Posterior cingulate gyrus (tissue), 11 donors: ENCODE measurements around the gene MRPL19.

ENCODE experiments used
- DNase-seq, 10 donors: peaks; one replicate each; pipeline versions ENCODE4 v3.0.0 to v3.0.0-alpha.2; 2020 to 2021; ENCODE audit warnings: mixed read lengths in 3 of 10
- intact Hi-C: fragments of 100-400 bp; cut with DNase I; formaldehyde crosslinking; loops from one replicate; pipeline ENCODE4 v1.15.1; 2023

The MRPL19 gene

GRCh38 chr2:75646583-75647425 is at the start of gene MRPL19:
MRPL19 (plus strand) TSS chr2:75646783; CDS start chr2:75646808, 25 bp downstream.
- intact Hi-C loops = loop anchor here (2.0 to 10.0 kb wide), 2 partner anchors 64 to 948 kb away; partner anchors contain the start of gene GCFC2
- DNase-seq = peak; percentile 83 to 97 (median 88)

- intact Hi-C loops = no loop called here
- DNase-seq = no peak
These were observed 49.8 kb upstream of the MRPL19 start for GRCh38 chr2:75596784-75597183.

GRCh38 chr2:75597949-75598348 is 48.6 kb upstream of the MRPL19 start:
- intact Hi-C loops = no loop called here
- DNase-seq = no peak

GRCh38 chr2:75598589-75599155 is 47.9 kb upstream of the MRPL19 start:
- no peak for DNase-seq
- intact Hi-C loops = no loop called here

- DNase-seq = no peak
- intact Hi-C loops = loop anchor here (10.0 kb wide), 1 partner anchor 676 kb away; no protein-coding TSS in a partner anchor
These were observed 46.0 kb upstream of the MRPL19 start for GRCh38 chr2:75600461-75601011.

GRCh38 chr2:75602724-75603342 is 43.8 kb upstream of the MRPL19 start:
- intact Hi-C loops = loop anchor here (10.0 kb wide), 1 partner anchor 678 kb away; no protein-coding TSS in a partner anchor

GRCh38 chr2:75603477-75603876 is 43.1 kb upstream of the MRPL19 start:
- DNase-seq = no peak
- intact Hi-C loops = loop anchor here (10.0 kb wide), 1 partner anchor 679 kb away; no protein-coding TSS in a partner anchor

More at GRCh38 chr2:75602724-75603342, 43.8 kb upstream of the MRPL19 start:
- DNase-seq = no peak

- DNase-seq = no peak
- intact Hi-C loops = loop anchor here (10.0 kb wide), 1 partner anchor 680 kb away; no protein-coding TSS in a partner anchor
These were observed 42.1 kb upstream of the MRPL19 start for GRCh38 chr2:75604484-75604883.

GRCh38 chr2:75605770-75606529 is 40.6 kb upstream of the MRPL19 start:
- intact Hi-C loops = loop anchor here (10.0 kb wide), 1 partner anchor 681 kb away; no protein-coding TSS in a partner anchor
- DNase-seq = no peak

- intact Hi-C loops = loop anchor here (10.0 kb wide), 1 partner anchor 682 kb away; no protein-coding TSS in a partner anchor
- DNase-seq = no peak
These were observed 39.7 kb upstream of the MRPL19 start for GRCh38 chr2:75606761-75607399.

GRCh38 chr2:75607400-75607798 is 39.2 kb upstream of the MRPL19 start:
- DNase-seq = no peak
- intact Hi-C loops = loop anchor here (10.0 kb wide), 1 partner anchor 683 kb away; no protein-coding TSS in a partner anchor

- DNase-seq = no peak
- intact Hi-C loops = loop anchor here (2.0 to 10.0 kb wide), 2 partner anchors 141 to 683 kb away; no protein-coding TSS in a partner anchor
These were observed 38.4 kb upstream of the MRPL19 start for GRCh38 chr2:75607988-75608683.

GRCh38 chr2:75608684-75609333 is 37.8 kb upstream of the MRPL19 start:
- intact Hi-C loops = loop anchor here (2.0 to 10.0 kb wide), 2 partner anchors 142 to 684 kb away; no protein-coding TSS in a partner anchor

GRCh38 chr2:75609334-75609689 is 37.3 kb upstream of the MRPL19 start:
- intact Hi-C loops = loop anchor here (2.0 to 10.0 kb wide), 2 partner anchors 143 to 685 kb away; no protein-coding TSS in a partner anchor
- DNase-seq = no peak

More at GRCh38 chr2:75608684-75609333, 37.8 kb upstream of the MRPL19 start:
- DNase-seq = peak; percentile 13 to 95 (median 64)

- DNase-seq = no peak
- intact Hi-C loops = loop anchor here (2.0 to 10.0 kb wide), 2 partner anchors 143 to 685 kb away; no protein-coding TSS in a partner anchor
These were observed 36.6 kb upstream of the MRPL19 start for GRCh38 chr2:75609937-75610508.

GRCh38 chr2:75610671-75611070 is 35.9 kb upstream of the MRPL19 start:
- no peak for DNase-seq
- intact Hi-C loops = no loop called here

GRCh38 chr2:75612108-75612861 is 34.3 kb upstream of the MRPL19 start:
- intact Hi-C loops = no loop called here
- DNase-seq = no peak
